H1 (cell line): ENCODE results near the gene FXYD3. TPM values are rescaled to one million over a fixed set of nuclear protein-coding genes. Genes with fewer than 3 reads are reported as not detected.

Experiments
- CTCF ChIA-PET: fragments of 300-600 bp; sonication (Branson Sonifier 250); formaldehyde crosslinking; loops from one replicate; lab custom pipeline; 2021; ENCODE audit not compliant: partially characterized antibody; lab: Charles Lee
- POLR2A ChIA-PET: fragments of 300-600 bp; sonication (Branson Sonifier 250); formaldehyde crosslinking; loops from one replicate; lab custom pipeline; 2021; ENCODE audit warnings: inconsistent platforms; ENCODE audit not compliant: partially characterized antibody; lab: Charles Lee
- DNase-seq, 2 experiments: peaks; one replicate each; pipeline versions ENCODE4 v3.0.0 to v3.0.0-alpha.2; 2010 to 2022; ENCODE audit warnings: low spot score in 2 of 2, low read depth in 1 of 2, mixed read lengths in 1 of 2
- FAIRE-seq: peaks from 2 replicates; lab custom pipeline; 2011; peaks lifted over from hg19 to GRCh38; lab: Jason Lieb, UNC
- H2AFZ ChIP-seq: 2 replicates; pipeline ENCODE4 v1.8.1; 2012; ENCODE audit warnings: low read length, inconsistent platforms
- H2AK5ac ChIP-seq: 2 replicates; pipeline ENCODE4 v1.6.1; 2013; ENCODE audit warnings: low read depth, low read length
- H2BK120ac ChIP-seq: replicated peaks from 2 replicates; pipeline ENCODE3; 2013; ENCODE audit warnings: low read depth, low read length, inconsistent platforms
- H2BK12ac ChIP-seq: 2 replicates; pipeline ENCODE4 v1.6.1; 2013; ENCODE audit warnings: low read depth, low read length
- H2BK15ac ChIP-seq: 2 replicates; pipeline ENCODE4 v1.6.1; 2013; ENCODE audit warnings: low read length
- H2BK20ac ChIP-seq: 2 replicates; pipeline ENCODE4 v1.6.1; 2013; ENCODE audit warnings: low read length
- H2BK5ac ChIP-seq: 2 replicates; pipeline ENCODE4 v1.6.1; 2013; ENCODE audit warnings: low read depth, low read length
- H3K14ac ChIP-seq: 2 replicates; pipeline ENCODE4 v1.6.1; 2013; ENCODE audit warnings: inconsistent platforms; ENCODE audit not compliant: insufficient read length
- H3K18ac ChIP-seq: 2 replicates; pipeline ENCODE4 v1.6.1; 2013; ENCODE audit warnings: low read length; ENCODE audit errors: extremely low read depth
- H3K23ac ChIP-seq: 2 replicates; pipeline ENCODE4 v1.6.1; 2013; ENCODE audit warnings: inconsistent platforms; ENCODE audit not compliant: insufficient read length
- H3K23me2 ChIP-seq: 2 replicates; pipeline ENCODE4 v1.6.1; 2013; ENCODE audit warnings: low read depth, low read length
- H3K27ac ChIP-seq: 2 replicates; pipeline ENCODE4 v1.6.1; 2011; ENCODE audit warnings: low read depth, low read length, inconsistent platforms
- H3K27me3 ChIP-seq, 4 experiments: replicated peaks in 1 of 4; 1 replicate in 1 of 4; 2 replicates in 3 of 4; pipeline versions ENCODE4 v1.6.1 to v1.8.1; 2011 to 2013; ENCODE audit warnings: low read length in 3 of 4, mild to moderate bottlenecking in 3 of 4, inconsistent platforms in 2 of 4, mixed read lengths in 2 of 4, moderate library complexity in 1 of 4; ENCODE audit not compliant: control insufficient read depth in 3 of 4, insufficient read depth in 3 of 4; ENCODE audit errors: extremely low read depth in 1 of 4
- H3K36me3 ChIP-seq, 4 experiments: 2 replicates each; pipeline versions ENCODE4 v1.6.1 to v1.8.1; 2011 to 2013; ENCODE audit warnings: mild to moderate bottlenecking in 4 of 4, low read length in 3 of 4, moderate library complexity in 2 of 4, control low read depth in 1 of 4, inconsistent platforms in 1 of 4; ENCODE audit not compliant: insufficient read depth in 4 of 4, control insufficient read depth in 2 of 4
- H3K4ac ChIP-seq: replicated peaks from 2 replicates; pipeline ENCODE3; 2013; ENCODE audit warnings: low read length, low read depth, mixed read lengths, inconsistent platforms; ENCODE audit not compliant: insufficient read length
- H3K4me1 ChIP-seq, 4 experiments: replicated peaks in 1 of 4; 1 replicate in 1 of 4; 2 replicates in 3 of 4; pipeline versions ENCODE4 v1.6.1 to v1.8.1; 2011 to 2013; ENCODE audit warnings: low read length in 3 of 4, inconsistent platforms in 2 of 4, mixed read lengths in 1 of 4; ENCODE audit not compliant: insufficient read depth in 4 of 4, control insufficient read depth in 3 of 4
- H3K4me2 ChIP-seq, 2 experiments: 2 replicates each; pipeline versions ENCODE4 v1.6.1 to v1.8.1; 2011 to 2013; ENCODE audit warnings: low read depth in 2 of 2, low read length in 2 of 2, control low read depth in 1 of 2, inconsistent platforms in 1 of 2, mild to moderate bottlenecking in 1 of 2; ENCODE audit not compliant: insufficient read depth in 1 of 2
- H3K4me3 ChIP-seq, 4 experiments: fragments of 200-600, 300-600 bp in 1 of 4; sonication (generic), shearing (Covaris generic), sonication (Bioruptor Twin) in 1 of 4; 2 replicates each; pipeline versions ENCODE4 v1.5.1 to v1.8.1; 2011 to 2016; ENCODE audit warnings: low read length in 4 of 4, low read depth in 3 of 4, control low read depth in 2 of 4, inconsistent platforms in 2 of 4, mild to moderate bottlenecking in 2 of 4, mixed read lengths in 1 of 4, moderate library complexity in 1 of 4; ENCODE audit not compliant: insufficient read depth in 2 of 4; ENCODE audit errors: extremely low read depth in 1 of 4
- H3K56ac ChIP-seq: replicated peaks from 2 replicates; pipeline ENCODE3; 2013; ENCODE audit warnings: low read depth, mild to moderate bottlenecking, mixed read lengths, low read length, inconsistent platforms; ENCODE audit not compliant: insufficient read length
- H3K79me1 ChIP-seq: 2 replicates; pipeline ENCODE4 v1.6.1; 2013; ENCODE audit warnings: low read depth, low read length, control low read depth
- H3K79me2 ChIP-seq, 2 experiments: 2 replicates each; pipeline versions ENCODE4 v1.6.1 to v1.8.1; 2012 to 2013; ENCODE audit warnings: low read length in 2 of 2, mild to moderate bottlenecking in 2 of 2, inconsistent platforms in 1 of 2; ENCODE audit not compliant: insufficient read depth in 2 of 2, control insufficient read depth in 1 of 2
- H3K9ac ChIP-seq, 4 experiments: replicated peaks in 1 of 4; 1 replicate in 1 of 4; 2 replicates in 3 of 4; pipeline versions ENCODE4 v1.6.1 to v1.8.1; 2011 to 2013; ENCODE audit warnings: low read depth in 3 of 4, low read length in 3 of 4, control low read depth in 2 of 4, mild to moderate bottlenecking in 2 of 4, moderate library complexity in 2 of 4, inconsistent platforms in 1 of 4; ENCODE audit errors: extremely low read depth in 1 of 4
- H3K9me3 ChIP-seq, 2 experiments: 2 replicates each; pipeline versions ENCODE4 v1.6.1 to v1.8.1; 2012 to 2013; ENCODE audit warnings: mild to moderate bottlenecking in 2 of 2, moderate library complexity in 2 of 2, control low read depth in 1 of 2, inconsistent platforms in 1 of 2, low read depth in 1 of 2, low read length in 1 of 2, mixed read lengths in 1 of 2; ENCODE audit not compliant: insufficient read depth in 2 of 2
- H4K20me1 ChIP-seq, 2 experiments: replicated peaks in 1 of 2; 2 replicates each; pipeline versions ENCODE3 to v1.8.1; 2011 to 2013; ENCODE audit warnings: inconsistent platforms in 2 of 2, low read length in 2 of 2, mild to moderate bottlenecking in 1 of 2; ENCODE audit not compliant: insufficient read depth in 2 of 2, control insufficient read depth in 1 of 2
- H4K5ac ChIP-seq: 2 replicates; pipeline ENCODE4 v1.6.1; 2013; ENCODE audit warnings: low read length, low read depth, mixed read lengths, inconsistent platforms; ENCODE audit not compliant: insufficient read length
- H4K8ac ChIP-seq: 2 replicates; pipeline ENCODE4 v1.8.0; 2013; ENCODE audit warnings: mild to moderate bottlenecking, moderate library complexity, low read length, inconsistent platforms; ENCODE audit not compliant: insufficient read depth; ENCODE audit errors: extremely low read depth
- H4K91ac ChIP-seq: replicated peaks from 2 replicates; pipeline ENCODE3; 2013; ENCODE audit warnings: low read length, mixed read lengths, inconsistent platforms; ENCODE audit not compliant: insufficient read length
- BRCA1 ChIP-seq: IDR thresholded peaks from 2 replicates; pipeline ENCODE4 v1.6.1; 2012; ENCODE audit warnings: low read depth, low read length, improper control_type of control experiment
- EZH2 ChIP-seq: fragments of 200-600 bp; sonication (generic); IDR thresholded peaks from 2 replicates; pipeline ENCODE4 v1.7.1; 2012; ENCODE audit warnings: low read depth, mild to moderate bottlenecking, moderate library complexity, low read length, inconsistent platforms; ENCODE audit not compliant: severe bottlenecking
- POLR2A ChIP-seq, 2 experiments: IDR thresholded peaks; 1 replicate in 1 of 2; 2 replicates in 1 of 2; pipeline ENCODE4 v1.6.1; 2011; ENCODE audit warnings: low read depth in 2 of 2, low read length in 2 of 2, mild to moderate bottlenecking in 2 of 2; ENCODE audit errors: control extremely low read depth in 1 of 2
- POLR2AphosphoS5 ChIP-seq: IDR thresholded peaks from 2 replicates; pipeline ENCODE4 v1.6.1; 2011; ENCODE audit warnings: low read depth, low read length
- TAF7 ChIP-seq: optimal IDR thresholded peaks from 2 replicates; pipeline ENCODE3; 2011; ENCODE audit warnings: low read depth, mild to moderate bottlenecking, inconsistent platforms, low read length, moderate library complexity, borderline replicate concordance
- TBP ChIP-seq: IDR thresholded peaks from 2 replicates; pipeline ENCODE4 v1.6.1; 2011; ENCODE audit warnings: low read depth, low read length, improper control_type of control experiment
- ZNF274 ChIP-seq: IDR thresholded peaks from 2 replicates; pipeline ENCODE4 v1.7.0; 2012; ENCODE audit warnings: low read length, borderline replicate concordance; ENCODE audit errors: extremely low read depth
- WGBS, 2 experiments: shearing (Covaris generic) in 1 of 2; methylation state at CpG; one replicate each; pipeline versions ENCODE4 v1.1.6 to v1.1.7; 2013 to 2015; ENCODE audit warnings: low lambda C conversion rate in 2 of 2, mixed read lengths in 2 of 2, inconsistent platforms in 1 of 2, low coverage in 1 of 2, missing lambda C conversion rate in 1 of 2; ENCODE audit not compliant: insufficient replicate concordance in 2 of 2, insufficient coverage in 1 of 2, insufficient read length in 1 of 2; ENCODE audit errors: extremely low coverage in 1 of 2, missing lambda C conversion rate in 1 of 2; 5-methylcytosine and 5-hydroxymethylcytosine counted together
- polyA plus RNA-seq, 7 experiments: library from polyadenylated mRNA; depleted of rRNA in 3 of 7; stranded (reverse) in 5 of 7; unstranded in 2 of 7; fragments of >200 nt in 5 of 7; fragments of 200-250 nt in 2 of 7; gene quantifications; 1 replicate in 5 of 7; 2 replicates in 1 of 7; 4 replicates in 1 of 7; pipeline versions ENCODE4 v1.2.1 to v1.2.3, GENCODE V29; 2011 to 2013; ENCODE audit warnings: missing spikeins in 2 of 7, mixed read lengths in 2 of 7
- total RNA-seq: library from RNA; stranded (reverse); fragmentation: NEBNext Ultra II Directional; extraction: Animal tissue kit (Norgen Biotek cat#: 25700); gene quantifications from 2 replicates; pipeline ENCODE4 v1.2.1, GENCODE V29; 2021
- TF ChIP-seq, protein P1 (sequence below): IDR thresholded peaks from 2 replicates; pipeline ENCODE4 v1.6.1; 2012; ENCODE audit warnings: inconsistent platforms

FXYD3 gene
- total and polyA plus RNA-seq, 2 of the 8 experiments (the other 6 are each of a cell fraction or from before 2014, with no cell fraction given) = 0.33 TPM; not detected in 1

DNA sequence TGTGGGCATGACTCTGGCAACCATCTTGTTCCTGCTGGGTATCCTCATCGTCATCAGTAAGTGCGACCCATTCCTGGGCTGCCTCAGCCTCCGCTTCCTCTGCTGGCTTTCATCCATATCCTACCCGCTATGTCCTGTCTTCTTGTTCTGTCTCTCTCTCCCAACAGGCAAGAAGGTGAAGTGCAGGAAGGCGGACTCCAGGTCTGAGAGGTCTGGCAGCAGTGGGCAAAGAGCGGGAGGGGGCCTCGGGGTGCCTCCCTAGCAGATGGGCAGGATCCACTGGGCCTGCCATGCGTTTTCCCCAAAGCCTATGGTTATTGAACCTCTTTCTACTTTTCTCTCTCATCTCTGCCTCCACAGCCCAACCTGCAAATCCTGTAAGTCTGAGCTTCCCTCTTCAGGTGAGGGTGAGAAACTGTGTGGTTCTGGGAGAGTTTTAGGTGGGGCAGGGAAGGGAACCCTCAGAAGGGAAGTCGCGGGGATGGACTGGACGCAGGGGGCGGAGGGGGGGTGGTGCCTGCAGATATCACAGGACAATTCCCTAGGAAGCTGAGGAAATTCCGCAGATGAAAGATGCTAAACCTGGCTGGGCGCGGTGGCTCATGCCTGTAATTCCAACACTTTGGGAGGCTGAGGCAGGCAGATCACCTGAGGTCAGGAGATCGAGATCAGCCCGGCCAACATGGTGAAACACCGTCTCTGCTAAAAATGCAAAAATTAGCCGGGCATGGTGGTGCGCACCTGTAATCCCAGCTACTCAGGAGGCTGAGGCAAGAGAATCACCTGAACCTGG is 35.8 kb downstream of the FXYD3 start:
- Histone ChIP-seq H3K4me2 (peak overlapping the region in 1 of 2 experiments; percentile 82; a peak in 2 of 4 replicates), H3K9ac (no peak overlapping the region)
- TF ChIP-seq POLR2A (IDR thresholded peaks at IDR 0.05; ENCODE audit: control extremely low read depth in 1 of 2, low read depth in 2 of 2, low read length in 2 of 2) (peak in 1 of 2 experiments; percentile 51; a peak in 1 of 3 replicates), POLR2AphosphoS5 (peak; percentile 50; the same call in 1 of the 2 replicates), ZNF274 (no peak), EZH2 (no peak), TBP (0 out of 2 replicates have a peak, but pooled peaks have one; percentile 21), BRCA1 (no peak), TAF7 (peak; percentile 84)
- TF ChIP-seq, protein P1, sequence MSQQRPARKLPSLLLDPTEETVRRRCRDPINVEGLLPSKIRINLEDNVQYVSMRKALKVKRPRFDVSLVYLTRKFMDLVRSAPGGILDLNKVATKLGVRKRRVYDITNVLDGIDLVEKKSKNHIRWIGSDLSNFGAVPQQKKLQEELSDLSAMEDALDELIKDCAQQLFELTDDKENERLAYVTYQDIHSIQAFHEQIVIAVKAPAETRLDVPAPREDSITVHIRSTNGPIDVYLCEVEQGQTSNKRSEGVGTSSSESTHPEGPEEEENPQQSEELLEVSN = no peak

More for the DNA sequence above, 35.8 kb downstream of the FXYD3 start:
- no peak overlapping the region for H3K14ac ChIP-seq
- peak overlapping the region; percentile 38 for H2BK20ac ChIP-seq
- H3K36me3 ChIP-seq = no peaks in the 10 kb centered on the region
- peak overlapping the region; percentile 30 for H3K4ac ChIP-seq
- peaks cover 9% of the 10 kb centered on the region; the same call in 1 of the 2 replicates for H3K23me2 ChIP-seq
- 0 out of 2 replicates have a peak overlapping the region, but pooled peaks have one; percentile 32 for H2BK15ac ChIP-seq
- H3K27me3 ChIP-seq = peaks cover 0 to 5% (median 3%) of the 10 kb centered on the region in 4 experiments; a peak in 3 of 7 replicates
- ChIA-PET POLR2A (interaction anchor here (1.1 to 5.6 kb wide), 7 partner anchors 8 to 102 kb away, joined by 3 to 67 read pairs (median 5); partner anchors contain the start of gene FXYD7), CTCF (interaction anchor here (0.6 to 4.3 kb wide), 13 partner anchors 9 to 108 kb away, joined by 3 to 60 read pairs (median 4); partner anchors contain the start of genes FXYD7 and LGI4)
- peaks cover 0 to 4% of the 10 kb centered on the region in 2 experiments for H4K20me1 ChIP-seq
- 79% methylated on average over 15 of the region's 20 CpGs; no CpG with 5 or more reads in 1 of the 2 experiments for WGBS, 2 experiments
- H2BK12ac ChIP-seq = peak overlapping the region; percentile 71; the same call in 1 of the 2 replicates
- no peak overlapping the region for H3K23ac ChIP-seq
- peaks cover 0 to 11% of the 10 kb centered on the region in 2 experiments; a peak in 1 of 4 replicates for H3K79me2 ChIP-seq
- no peak overlapping the region for H4K8ac ChIP-seq
- DNase-seq (no peak), FAIRE-seq (no peak)
- H2AFZ ChIP-seq = no peak overlapping the region
- peak overlapping the region; percentile 23 for H4K5ac ChIP-seq
- peaks cover 6% of the 10 kb centered on the region for H3K79me1 ChIP-seq
- H2BK120ac ChIP-seq = no peak overlapping the region
- H3K18ac ChIP-seq = peak overlapping the region; percentile 43
- no peak overlapping the region for H3K4me3 ChIP-seq
- H4K91ac ChIP-seq = peak overlapping the region; percentile 88
- 0 out of 2 replicates have a peak overlapping the region, but pooled peaks have one; percentile 5 for H3K27ac ChIP-seq
- H3K4me1 ChIP-seq = peaks cover 4 to 28% (median 19%) of the 10 kb centered on the region in 4 experiments
- no peak overlapping the region for H3K56ac ChIP-seq
- H2AK5ac ChIP-seq = peak overlapping the region; percentile 82; the same call in 1 of the 2 replicates
- peak overlapping the region; percentile 68; the same call in 1 of the 2 replicates for H2BK5ac ChIP-seq
- no peaks in the 10 kb centered on the region for H3K9me3 ChIP-seq
